ENCODE results near the gene KIAA0232. TPM values are rescaled to one million over a fixed set of nuclear protein-coding genes. Genes with fewer than 3 reads are reported as not detected.

KIAA0232 gene
- total and polyA plus RNA-seq, 4 donors = 8.9 to 34.4 (median 18.5) TPM

GRCh38 chr4:6742989-6743388 lies 39.5 kb upstream of the KIAA0232 start:
- Histone ChIP-seq H3K4me3 (ENCODE audit: low read depth in 1 of 3, low read length in 3 of 3) (no peak overlapping the region), H3K9me3 (ENCODE audit: control insufficient read depth in 4 of 4, low read length in 3 of 4) (no peaks in the 10 kb centered on the region), H3K9ac (ENCODE audit: low read depth in 1 of 2, low read length in 2 of 2) (no peak overlapping the region), H3K4me1 (ENCODE audit: control insufficient read depth in 4 of 4, insufficient read depth in 4 of 4, low read length in 3 of 4) (peaks cover 9 to 17% (median 14%) of the 10 kb centered on the region in 4 donors), H3K27ac (ENCODE audit: low read depth in 1 of 2, low read length in 2 of 2) (no peak overlapping the region), H3K27me3 (ENCODE audit: control insufficient read depth in 4 of 4, insufficient read depth in 4 of 4, low read length in 3 of 4) (no peaks in the 10 kb centered on the region), H3K36me3 (ENCODE audit: control insufficient read depth in 4 of 4, insufficient read depth in 3 of 4, low read depth in 1 of 4, low read length in 3 of 4) (no peaks in the 10 kb centered on the region)
- TF ChIP-seq RAD21 (IDR thresholded peaks at IDR 0.05) (no peak), HNF4A (conservative IDR thresholded peaks at IDR 0.05) (no peak), JUND (IDR thresholded peaks at IDR 0.05) (no peak)
- no peak for DNase-seq (ENCODE audit: low spot score)
- WGBS = 92% methylated on average over 11 of the region's 11 CpGs

- Histone ChIP-seq H3K4me1 (ENCODE audit: control insufficient read depth in 4 of 4, insufficient read depth in 4 of 4, low read length in 3 of 4) (peaks cover 24 to 53% (median 48%) of the 10 kb centered on the region in 4 donors), H3K9me3 (ENCODE audit: control insufficient read depth in 4 of 4, low read length in 3 of 4) (no peaks in the 10 kb centered on the region), H3K27me3 (ENCODE audit: control insufficient read depth in 4 of 4, insufficient read depth in 4 of 4, low read length in 3 of 4) (no peaks in the 10 kb centered on the region), H3K27ac (ENCODE audit: low read depth in 1 of 2, low read length in 2 of 2) (peak overlapping the region; percentile 39 to 74), H3K36me3 (ENCODE audit: control insufficient read depth in 4 of 4, insufficient read depth in 3 of 4, low read depth in 1 of 4, low read length in 3 of 4) (no peaks in the 10 kb centered on the region), H3K9ac (ENCODE audit: low read depth in 1 of 2, low read length in 2 of 2) (peak overlapping the region in 1 of 2 donors; percentile 10), H3K4me3 (ENCODE audit: low read depth in 1 of 3, low read length in 3 of 3) (no peak overlapping the region)
- peak; percentile 41 for TF ChIP-seq YY1 (IDR thresholded peaks at IDR 0.05)
- TF ChIP-seq, protein P1, sequence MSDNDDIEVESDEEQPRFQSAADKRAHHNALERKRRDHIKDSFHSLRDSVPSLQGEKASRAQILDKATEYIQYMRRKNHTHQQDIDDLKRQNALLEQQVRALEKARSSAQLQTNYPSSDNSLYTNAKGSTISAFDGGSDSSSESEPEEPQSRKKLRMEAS (IDR thresholded peaks at IDR 0.05) = peak; percentile 67
- TF ChIP-seq RAD21 (IDR thresholded peaks at IDR 0.05) = peak in 1 of 2 donors; percentile 6
- TF ChIP-seq, protein P2, sequence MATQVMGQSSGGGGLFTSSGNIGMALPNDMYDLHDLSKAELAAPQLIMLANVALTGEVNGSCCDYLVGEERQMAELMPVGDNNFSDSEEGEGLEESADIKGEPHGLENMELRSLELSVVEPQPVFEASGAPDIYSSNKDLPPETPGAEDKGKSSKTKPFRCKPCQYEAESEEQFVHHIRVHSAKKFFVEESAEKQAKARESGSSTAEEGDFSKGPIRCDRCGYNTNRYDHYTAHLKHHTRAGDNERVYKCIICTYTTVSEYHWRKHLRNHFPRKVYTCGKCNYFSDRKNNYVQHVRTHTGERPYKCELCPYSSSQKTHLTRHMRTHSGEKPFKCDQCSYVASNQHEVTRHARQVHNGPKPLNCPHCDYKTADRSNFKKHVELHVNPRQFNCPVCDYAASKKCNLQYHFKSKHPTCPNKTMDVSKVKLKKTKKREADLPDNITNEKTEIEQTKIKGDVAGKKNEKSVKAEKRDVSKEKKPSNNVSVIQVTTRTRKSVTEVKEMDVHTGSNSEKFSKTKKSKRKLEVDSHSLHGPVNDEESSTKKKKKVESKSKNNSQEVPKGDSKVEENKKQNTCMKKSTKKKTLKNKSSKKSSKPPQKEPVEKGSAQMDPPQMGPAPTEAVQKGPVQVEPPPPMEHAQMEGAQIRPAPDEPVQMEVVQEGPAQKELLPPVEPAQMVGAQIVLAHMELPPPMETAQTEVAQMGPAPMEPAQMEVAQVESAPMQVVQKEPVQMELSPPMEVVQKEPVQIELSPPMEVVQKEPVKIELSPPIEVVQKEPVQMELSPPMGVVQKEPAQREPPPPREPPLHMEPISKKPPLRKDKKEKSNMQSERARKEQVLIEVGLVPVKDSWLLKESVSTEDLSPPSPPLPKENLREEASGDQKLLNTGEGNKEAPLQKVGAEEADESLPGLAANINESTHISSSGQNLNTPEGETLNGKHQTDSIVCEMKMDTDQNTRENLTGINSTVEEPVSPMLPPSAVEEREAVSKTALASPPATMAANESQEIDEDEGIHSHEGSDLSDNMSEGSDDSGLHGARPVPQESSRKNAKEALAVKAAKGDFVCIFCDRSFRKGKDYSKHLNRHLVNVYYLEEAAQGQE (IDR thresholded peaks at IDR 0.05) = peak; percentile 32
- no peak for TF ChIP-seq NR2F2 (IDR thresholded peaks at IDR 0.05)
- no peak for TF ChIP-seq FOXA2 (IDR thresholded peaks at IDR 0.05)
- TF ChIP-seq RXRA (IDR thresholded peaks at IDR 0.05) = peak in 1 of 2 donors; percentile 74
- TF ChIP-seq GABPA (IDR thresholded peaks at IDR 0.05 in 1 of 2, conservative IDR thresholded peaks at IDR 0.05 in 1 of 2) = no peak
- peak in 1 of 2 donors; percentile 55 for TF ChIP-seq HNF4A (conservative IDR thresholded peaks at IDR 0.05)
- DNase-seq (ENCODE audit: low spot score) = peak; percentile 31
- WGBS = 42% methylated on average over 20 of the region's 20 CpGs
These were observed 35.7 kb upstream of the KIAA0232 start for GRCh38 chr4:6746721-6747293.

- Histone ChIP-seq H3K4me1 (ENCODE audit: control insufficient read depth in 4 of 4, insufficient read depth in 4 of 4, low read length in 3 of 4) (peaks cover 29 to 60% (median 54%) of the 10 kb centered on the region in 4 donors), H3K4me3 (ENCODE audit: low read depth in 1 of 3, low read length in 3 of 3) (no peak overlapping the region), H3K9ac (ENCODE audit: low read depth in 1 of 2, low read length in 2 of 2) (peak overlapping the region in 1 of 2 donors; percentile 10), H3K36me3 (ENCODE audit: control insufficient read depth in 4 of 4, insufficient read depth in 3 of 4, low read depth in 1 of 4, low read length in 3 of 4) (no peaks in the 10 kb centered on the region), H3K27ac (ENCODE audit: low read depth in 1 of 2, low read length in 2 of 2) (peak overlapping the region; percentile 39 to 74), H3K9me3 (ENCODE audit: control insufficient read depth in 4 of 4, low read length in 3 of 4) (no peaks in the 10 kb centered on the region), H3K27me3 (ENCODE audit: control insufficient read depth in 4 of 4, insufficient read depth in 4 of 4, low read length in 3 of 4) (no peaks in the 10 kb centered on the region)
- peak; percentile 36 for DNase-seq (ENCODE audit: low spot score)
- TF ChIP-seq GABPA (IDR thresholded peaks at IDR 0.05 in 1 of 2, conservative IDR thresholded peaks at IDR 0.05 in 1 of 2) = no peak
- peak; percentile 37 for TF ChIP-seq SP1 (IDR thresholded peaks at IDR 0.05)
- peak in 1 of 2 donors; percentile 6 for TF ChIP-seq RAD21 (IDR thresholded peaks at IDR 0.05)
- peak in 1 of 2 donors; percentile 23 for TF ChIP-seq RXRA (IDR thresholded peaks at IDR 0.05)
- no peak for TF ChIP-seq HNF4A (conservative IDR thresholded peaks at IDR 0.05)
- no peak for TF ChIP-seq HNF4G (IDR thresholded peaks at IDR 0.05)
- TF ChIP-seq YY1 (IDR thresholded peaks at IDR 0.05) = peak; percentile 29
- TF ChIP-seq FOXA1 (IDR thresholded peaks at IDR 0.05) = no peak
- no peak for TF ChIP-seq NR2F2 (IDR thresholded peaks at IDR 0.05)
- TF ChIP-seq EGR1 (IDR thresholded peaks at IDR 0.05; ENCODE audit: low read depth in 2 of 2) = no peak
- TF ChIP-seq, protein P1 (IDR thresholded peaks at IDR 0.05) = peak; percentile 7
- TF ChIP-seq JUND (IDR thresholded peaks at IDR 0.05) = no peak
- 53% methylated on average over 11 of the region's 11 CpGs for WGBS
These were observed 35.1 kb upstream of the KIAA0232 start for GRCh38 chr4:6747294-6748051.
